Stimulated activated CD4-positive, alpha-beta T cell treated with anti-CD3 and anti-CD28 coated beads, TNF-alpha, amount 100 ng/mL, for 1 hour (primary cell): Measurements from ENCODE around the gene MYL11.

ENCODE experiments used
- DNase-seq, 3 donors: peaks; one replicate each; pipeline ENCODE4 v3.0.0-alpha.2; 2020; ENCODE audit warnings: low read depth in 3 of 3, low spot score in 1 of 3

Gene MYL11

DNA sequence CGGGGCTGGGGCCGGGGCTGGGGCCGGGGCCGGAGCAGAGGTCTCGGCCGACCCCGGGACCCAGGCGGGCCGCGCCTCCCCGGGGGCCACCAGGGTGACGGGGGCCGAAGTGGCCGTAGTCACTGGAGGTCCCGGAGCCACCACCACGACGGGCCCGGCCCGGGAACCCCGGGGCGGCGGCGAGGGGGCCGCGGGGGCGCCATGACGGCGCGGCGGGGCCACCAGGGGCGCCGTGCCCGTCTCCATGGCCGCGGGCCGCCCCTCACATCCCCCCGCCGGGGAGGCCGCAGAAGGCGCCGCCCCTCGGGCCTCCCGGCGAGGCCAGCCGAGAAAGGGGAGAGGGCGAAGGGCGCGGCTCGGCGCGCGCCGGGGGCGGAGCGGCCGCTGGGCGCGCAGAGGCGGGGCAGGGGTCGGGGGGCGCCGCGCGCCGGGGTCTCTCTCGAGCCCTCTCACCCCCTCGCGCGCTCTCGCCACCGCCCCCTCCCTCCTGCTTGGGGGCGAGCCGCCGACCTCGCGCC is 4.6 kb upstream of the MYL11 start:
- DNase-seq, result no peak

GRCh38 chr16:30370456-30371247 is 4.0 kb upstream of the MYL11 start, which contains the start of gene TBC1D10B:
TSS of gene TBC1D10B (minus strand) at chr16:30370494. CDS start at chr16:30370183, 311 bp downstream.
- DNase-seq, result peak; percentile 91 to 99 (median 98)

DNA sequence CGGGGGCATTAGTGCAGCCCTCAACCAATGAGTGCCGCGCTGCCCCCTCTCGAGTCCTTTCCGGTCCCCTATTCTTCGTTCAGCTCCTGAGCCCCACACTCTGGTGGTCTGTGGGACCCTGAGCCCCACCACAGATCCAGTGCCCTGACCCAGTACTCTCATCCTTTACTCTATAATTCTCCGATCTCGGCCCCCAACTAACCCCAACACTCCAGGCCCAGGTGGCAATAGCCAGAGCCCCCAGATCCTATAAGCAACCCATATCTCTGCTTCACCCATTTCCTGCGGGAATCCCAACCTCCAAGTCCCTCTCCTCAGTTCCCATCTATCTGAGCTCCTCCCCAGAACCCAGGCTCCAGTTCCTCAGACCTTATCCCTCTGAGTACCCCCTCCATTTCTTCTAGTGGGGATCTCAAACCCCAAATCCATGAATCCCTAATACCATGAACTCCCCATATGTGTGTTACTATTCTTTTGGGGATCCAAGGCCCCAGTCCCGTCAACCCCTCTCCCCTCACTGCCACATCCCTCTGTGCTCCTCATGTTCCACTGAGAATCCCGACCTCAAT is 3.3 kb upstream of the MYL11 start:
- DNase-seq, result no peak

DNA sequence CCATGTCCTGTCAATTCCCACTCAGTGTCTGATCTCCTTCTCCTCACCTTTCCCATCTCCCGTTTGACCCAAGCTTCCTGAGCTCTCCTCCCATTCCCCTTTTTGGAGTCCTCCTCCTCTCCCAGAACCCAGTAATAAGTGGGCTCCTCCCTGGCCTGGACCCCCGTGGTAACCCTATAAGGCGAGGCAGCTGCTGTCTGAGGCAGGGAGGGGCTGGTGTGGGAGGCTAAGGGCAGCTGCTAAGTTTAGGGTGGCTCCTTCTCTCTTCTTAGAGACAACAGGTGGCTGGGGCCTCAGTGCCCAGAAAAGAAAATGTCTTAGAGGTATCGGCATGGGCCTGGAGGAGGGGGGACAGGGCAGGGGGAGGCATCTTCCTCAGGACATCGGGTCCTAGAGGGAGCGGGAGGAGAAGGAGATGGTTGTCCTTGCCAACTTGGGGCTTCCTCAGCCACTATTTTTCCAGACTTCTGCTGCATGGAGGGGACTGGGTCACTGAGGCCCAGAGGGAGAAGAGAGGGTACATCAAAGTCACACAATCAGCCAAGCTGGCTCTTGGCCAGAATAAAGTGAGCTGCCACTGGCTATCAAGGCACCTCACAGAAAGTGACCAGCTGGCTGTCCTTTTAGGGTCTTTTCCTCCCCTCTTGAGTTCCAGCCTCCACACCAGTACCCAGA is 2.4 kb upstream of the MYL11 start:
- no peak for DNase-seq

DNA sequence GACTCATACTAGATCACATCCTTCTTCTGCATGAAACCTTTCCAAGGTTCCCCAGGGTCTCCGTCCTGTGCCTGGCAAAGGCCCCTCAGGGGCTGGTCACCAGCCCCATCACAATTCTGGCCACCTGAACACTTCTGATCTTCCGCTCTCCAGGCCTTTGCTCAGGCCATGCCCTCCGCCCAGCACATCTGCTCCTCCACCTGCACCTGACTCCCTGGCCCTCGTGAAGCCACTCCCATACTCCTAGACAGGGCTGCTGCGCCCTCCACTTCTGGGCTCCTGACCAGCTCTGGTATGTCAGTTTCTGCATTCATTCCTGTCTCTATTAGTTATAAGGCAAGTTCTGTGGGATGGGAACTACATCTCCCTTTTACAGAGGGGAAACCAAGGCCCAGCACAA is 1.9 kb upstream of the MYL11 start:
- no peak for DNase-seq

- no peak for DNase-seq
Measured at GRCh38 chr16:30375864-30376263, 1.3 kb downstream of the MYL11 start.

- no peak for DNase-seq
Measured at GRCh38 chr16:30376461-30376902, 1.9 kb downstream of the MYL11 start.

DNA sequence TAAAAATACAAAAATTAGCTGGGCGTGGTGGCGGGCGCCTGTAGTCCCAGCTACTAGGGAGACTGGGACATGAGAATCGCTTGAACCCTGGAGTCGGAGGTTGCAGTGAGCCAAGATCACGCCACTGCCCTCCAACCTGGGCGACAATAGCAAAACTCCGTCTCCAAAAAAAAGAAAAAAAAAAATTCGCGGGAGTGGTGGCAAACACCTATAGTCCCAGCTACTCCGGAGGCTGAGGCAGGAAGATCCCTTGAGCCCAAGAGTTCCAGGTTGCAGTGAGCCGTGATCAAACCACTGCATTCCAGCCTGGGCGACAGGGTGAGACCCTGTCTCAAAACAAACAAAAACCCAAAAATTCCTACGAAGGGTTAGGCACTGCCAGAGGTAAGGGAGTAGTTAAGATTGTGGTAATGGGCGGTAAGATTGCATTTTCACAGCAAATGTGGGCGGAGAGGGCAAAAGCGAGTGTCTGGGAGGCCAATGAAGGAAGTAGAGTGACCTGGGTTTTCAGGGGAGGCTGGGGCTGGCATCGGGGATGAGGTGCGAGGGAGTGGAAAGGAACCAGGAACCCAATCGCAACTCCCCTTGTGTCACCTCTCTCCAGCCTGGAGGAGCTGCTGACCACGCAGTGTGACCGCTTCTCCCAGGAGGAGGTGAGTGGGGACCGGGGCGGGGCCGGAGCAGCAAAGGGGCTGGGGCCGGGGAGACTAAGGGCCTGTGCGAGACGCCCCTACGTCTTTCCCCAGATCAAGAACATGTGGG is 2.6 kb downstream of the MYL11 start:
- no peak for DNase-seq

- peak; percentile 72 to 83 (median 79) for DNase-seq
Measured at GRCh38 chr16:30377812-30378235, 3.2 kb downstream of the MYL11 start.

DNA sequence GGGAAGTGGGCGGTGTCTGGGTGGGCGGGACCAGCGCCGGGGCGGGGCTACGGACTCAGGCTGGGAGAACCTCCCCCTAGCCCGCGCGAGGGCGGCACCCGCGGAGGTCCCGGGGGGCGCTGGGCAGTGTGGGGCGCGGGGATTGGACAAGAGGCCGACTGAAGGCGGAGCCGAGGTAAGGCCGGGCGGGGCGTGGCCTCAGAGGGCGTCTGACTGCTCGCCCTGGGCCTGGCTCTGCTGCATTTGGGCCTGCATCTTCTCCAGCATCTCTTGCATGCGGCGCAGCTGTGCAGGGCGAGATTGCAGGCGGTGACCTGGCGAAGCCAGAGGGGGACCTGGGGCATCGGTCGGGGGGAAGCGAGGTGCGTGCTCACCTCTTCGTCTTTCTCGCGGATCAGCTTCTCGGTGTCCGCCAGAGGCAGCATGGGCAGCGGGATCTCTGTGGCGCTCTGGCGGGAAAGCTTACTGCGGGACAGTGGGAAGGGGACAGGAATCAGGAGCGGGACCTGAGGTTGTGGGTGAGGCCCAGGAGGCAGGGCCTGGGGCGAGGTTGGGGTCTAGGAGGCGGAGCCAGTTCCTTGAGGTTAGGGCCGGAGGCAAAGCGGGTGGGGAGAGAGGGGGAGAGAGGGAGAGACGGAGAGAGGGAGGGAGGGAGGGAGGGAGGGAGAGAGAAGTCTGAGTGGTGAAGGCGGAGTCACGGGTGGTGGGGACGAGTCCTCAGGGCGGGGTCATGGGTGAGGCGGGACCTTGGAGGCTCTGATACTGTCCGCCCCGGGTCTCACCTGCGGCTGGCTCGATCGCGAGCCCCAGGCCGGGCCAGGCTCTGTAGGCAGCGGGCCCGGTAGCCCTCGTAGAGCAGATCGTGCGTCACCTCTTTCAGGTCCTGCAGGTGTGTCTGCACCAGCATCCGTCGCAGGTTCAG is 3.9 kb downstream of the MYL11 start:
- DNase-seq, result peak; percentile 99 to 100 (median 100)

DNA sequence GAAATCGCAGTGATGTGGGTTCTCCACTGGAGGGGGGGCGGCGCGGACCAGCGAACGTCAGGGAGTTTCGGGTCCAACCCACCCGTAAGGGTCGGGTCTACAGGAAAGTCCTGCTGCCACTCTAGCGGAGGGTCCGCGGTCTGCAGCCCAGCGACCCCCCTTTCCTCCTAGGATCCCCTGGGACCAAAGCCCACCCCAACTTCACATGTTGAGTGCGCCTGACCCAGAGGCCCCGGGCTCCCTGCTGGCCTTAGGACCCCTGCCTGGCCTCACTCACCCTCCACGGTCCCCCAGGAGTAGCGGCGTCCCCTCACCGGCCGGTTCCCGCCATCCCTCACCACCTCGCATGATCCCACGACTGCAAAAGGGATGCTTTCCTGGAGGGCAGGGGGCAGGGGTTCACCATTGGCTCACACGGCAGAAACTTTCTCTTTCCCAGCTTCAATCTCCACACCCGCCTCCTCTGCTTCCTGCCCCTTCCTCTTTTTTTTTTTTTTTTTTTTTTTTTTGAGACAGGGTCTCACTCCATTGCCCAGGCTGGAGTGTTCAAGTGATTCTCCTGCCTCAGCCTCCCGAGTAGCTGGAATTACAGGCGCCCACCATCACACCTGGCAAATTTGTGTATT is 4.7 kb downstream of the MYL11 start:
- DNase-seq, result no peak

GRCh38 chr16:30380072-30380802 is 5.6 kb downstream of the MYL11 start:
- DNase-seq, result no peak

DNA sequence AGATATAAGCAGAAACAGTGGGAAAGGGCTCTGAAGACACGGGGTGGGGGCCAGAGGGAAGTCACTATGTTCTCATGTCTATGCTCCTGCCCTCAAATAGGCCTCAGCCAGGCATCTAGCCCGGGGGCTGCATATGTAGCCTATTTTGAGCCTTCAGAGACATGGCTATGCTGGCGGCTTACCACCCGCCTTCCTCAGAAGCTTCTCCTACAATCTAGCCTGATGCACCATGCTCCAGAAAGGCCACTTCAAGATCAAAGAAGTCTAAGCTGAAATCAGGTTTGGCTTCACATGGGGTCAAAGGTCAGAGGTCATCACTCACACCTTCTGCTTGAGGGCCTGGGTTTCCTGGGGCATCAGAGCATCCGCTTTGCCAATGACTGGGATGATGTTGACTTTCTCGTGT is 6.2 kb downstream of the MYL11 start:
- DNase-seq, result no peak

GRCh38 chr16:30381291-30382041 is 6.9 kb downstream of the MYL11 start:
- no peak for DNase-seq

DNA sequence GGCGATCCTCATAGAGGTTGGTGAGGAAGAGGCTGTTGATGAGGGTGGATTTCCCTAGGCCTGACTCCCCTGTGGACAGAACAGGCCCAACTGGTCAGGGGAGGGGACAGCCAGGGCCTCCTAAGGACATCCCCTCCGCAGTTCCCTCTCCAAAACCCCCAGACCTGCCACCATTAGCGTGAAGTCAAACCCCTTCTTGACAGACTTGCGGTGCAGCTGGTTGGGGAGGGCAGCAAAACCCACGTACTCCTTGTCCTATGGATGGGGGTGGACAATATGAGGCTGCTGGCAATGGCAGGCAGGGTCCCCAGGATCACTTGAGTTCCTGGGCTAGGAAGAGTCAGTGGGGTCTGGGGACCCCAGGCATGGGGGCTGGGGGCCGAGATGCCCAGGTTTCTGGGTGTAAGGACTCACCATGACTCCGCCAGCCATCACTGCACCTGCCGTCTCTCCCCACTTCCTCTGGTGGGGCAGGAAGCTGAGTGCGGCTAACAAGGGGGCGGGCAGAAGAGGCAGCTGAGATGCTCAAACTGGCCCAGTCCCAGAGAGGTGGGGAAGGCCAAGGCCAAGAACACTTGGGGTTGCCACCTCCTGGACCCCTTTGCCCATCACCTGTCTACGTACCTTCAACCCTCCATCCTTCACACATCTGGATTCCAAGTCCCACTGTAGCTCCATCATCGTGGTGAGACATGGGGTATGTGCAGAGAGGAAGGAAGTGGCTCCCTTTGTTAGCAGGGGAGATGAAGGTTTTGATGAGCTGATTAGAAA is 7.7 kb downstream of the MYL11 start, which contains the start of gene SEPTIN1:
Gene SEPTIN1, minus strand, starts transcription at position 451 of the 771 bp plus-strand sequence. Its CDS starts 19 bp downstream, at position 432.
- peak; percentile 54 to 56 (median 54) for DNase-seq

- DNase-seq, result no peak
Measured at GRCh38 chr16:30383521-30383920, 8.9 kb downstream of the MYL11 start.

DNA sequence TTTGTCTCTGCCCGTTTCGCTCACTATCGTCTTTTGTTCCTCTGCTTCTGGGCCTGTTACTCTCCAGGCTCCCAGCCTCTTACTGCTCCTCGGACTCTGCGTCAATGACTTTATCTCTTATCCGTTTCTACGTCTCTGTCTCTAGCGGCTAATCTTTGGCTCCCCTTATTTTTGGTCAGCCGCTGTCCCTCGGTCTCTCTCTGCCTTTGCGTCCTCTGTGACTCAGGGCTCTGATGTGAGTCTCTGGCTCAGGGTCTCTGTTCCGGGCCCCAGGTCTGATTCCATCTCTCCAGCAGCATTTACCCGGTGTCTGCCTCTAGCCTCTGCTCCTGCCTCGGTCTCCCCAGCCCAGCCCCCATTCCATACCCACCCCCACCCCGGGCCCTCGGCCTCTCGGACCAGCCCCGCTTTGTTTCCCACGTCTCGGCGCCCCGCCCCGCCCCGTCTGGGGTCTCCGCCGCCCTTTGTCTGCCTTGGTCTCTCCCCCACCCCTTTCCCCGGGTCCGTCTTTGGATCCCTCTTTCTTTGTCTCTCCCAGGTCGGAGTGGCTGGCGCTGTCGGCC is 20.1 kb downstream of the MYL11 start:
- DNase-seq, result no peak
